Measurements from ENCODE around the gene CCBE1. TPM values are rescaled to one million over a fixed set of nuclear protein-coding genes. Genes with fewer than 3 reads are reported as not detected.

Gene CCBE1
- total and polyA plus RNA-seq, 2 donors (not counting 1 experiment from before 2014, with no cell fraction given), result 122 TPM

DNA sequence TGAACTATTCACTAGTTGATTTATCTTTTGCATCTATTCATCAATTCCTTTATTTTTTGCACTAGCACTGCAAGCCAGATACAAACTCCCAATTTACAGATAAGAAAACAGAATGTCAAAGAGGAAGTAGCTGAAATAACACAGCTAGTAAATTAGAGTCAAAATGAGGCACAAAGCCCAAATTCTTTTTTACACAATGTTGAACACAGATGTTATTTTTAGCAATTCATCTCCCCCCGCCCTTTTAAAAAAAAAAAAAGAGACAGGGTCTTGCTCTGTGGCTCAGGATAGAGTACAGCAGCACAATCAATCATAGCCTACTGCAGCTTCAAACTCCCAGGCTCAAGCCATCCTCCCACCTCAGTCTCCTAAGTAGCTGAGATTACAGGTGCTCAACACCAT lies 127.8 kb downstream of the CCBE1 start:
- H3K4me3 ChIP-seq (replicated peaks in 1 of 4; ENCODE audit: control extremely low read depth in 1 of 4, insufficient read depth in 1 of 4, low read depth in 3 of 4, low read length in 4 of 4), result no peak overlapping the region
- no peak overlapping the region for H3K9ac ChIP-seq (ENCODE audit: insufficient read depth, low read length)
- H3K79me2 ChIP-seq (ENCODE audit: control insufficient read depth, insufficient read depth, low read length), result peaks cover 61% of the 10 kb centered on the region
- TF ChIP-seq, protein P1, sequence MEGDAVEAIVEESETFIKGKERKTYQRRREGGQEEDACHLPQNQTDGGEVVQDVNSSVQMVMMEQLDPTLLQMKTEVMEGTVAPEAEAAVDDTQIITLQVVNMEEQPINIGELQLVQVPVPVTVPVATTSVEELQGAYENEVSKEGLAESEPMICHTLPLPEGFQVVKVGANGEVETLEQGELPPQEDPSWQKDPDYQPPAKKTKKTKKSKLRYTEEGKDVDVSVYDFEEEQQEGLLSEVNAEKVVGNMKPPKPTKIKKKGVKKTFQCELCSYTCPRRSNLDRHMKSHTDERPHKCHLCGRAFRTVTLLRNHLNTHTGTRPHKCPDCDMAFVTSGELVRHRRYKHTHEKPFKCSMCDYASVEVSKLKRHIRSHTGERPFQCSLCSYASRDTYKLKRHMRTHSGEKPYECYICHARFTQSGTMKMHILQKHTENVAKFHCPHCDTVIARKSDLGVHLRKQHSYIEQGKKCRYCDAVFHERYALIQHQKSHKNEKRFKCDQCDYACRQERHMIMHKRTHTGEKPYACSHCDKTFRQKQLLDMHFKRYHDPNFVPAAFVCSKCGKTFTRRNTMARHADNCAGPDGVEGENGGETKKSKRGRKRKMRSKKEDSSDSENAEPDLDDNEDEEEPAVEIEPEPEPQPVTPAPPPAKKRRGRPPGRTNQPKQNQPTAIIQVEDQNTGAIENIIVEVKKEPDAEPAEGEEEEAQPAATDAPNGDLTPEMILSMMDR (conservative IDR thresholded peaks at IDR 0.05 in 1 of 2, IDR thresholded peaks at IDR 0.05 in 1 of 2; ENCODE audit: low read depth in 1 of 2, low read length in 2 of 2), result no peak
- no peaks in the 10 kb centered on the region for H3K9me3 ChIP-seq (ENCODE audit: control insufficient read depth, insufficient read depth, low read depth, low read length)
- H4K20me1 ChIP-seq (ENCODE audit: control insufficient read depth, extremely low read depth, insufficient read depth, low read length), result no peaks in the 10 kb centered on the region
- no peak overlapping the region for H2AFZ ChIP-seq (ENCODE audit: low read length)
- no peaks in the 10 kb centered on the region for H3K36me3 ChIP-seq (ENCODE audit: control insufficient read depth, insufficient read depth, low read length)
- no peak overlapping the region for H3K27ac ChIP-seq (ENCODE audit: insufficient read depth, low read length)
- no peak for DNase-seq (ENCODE audit: low read depth in 2 of 2)
- no peak overlapping the region for H3K4me2 ChIP-seq (ENCODE audit: extremely low read depth, insufficient read depth, low read length)
- no peaks in the 10 kb centered on the region for H3K27me3 ChIP-seq (ENCODE audit: control insufficient read depth, insufficient read depth, low read length)
- peaks cover 11% of the 10 kb centered on the region for H3K4me1 ChIP-seq (ENCODE audit: control insufficient read depth, extremely low read depth, insufficient read depth, low read length)

DNA sequence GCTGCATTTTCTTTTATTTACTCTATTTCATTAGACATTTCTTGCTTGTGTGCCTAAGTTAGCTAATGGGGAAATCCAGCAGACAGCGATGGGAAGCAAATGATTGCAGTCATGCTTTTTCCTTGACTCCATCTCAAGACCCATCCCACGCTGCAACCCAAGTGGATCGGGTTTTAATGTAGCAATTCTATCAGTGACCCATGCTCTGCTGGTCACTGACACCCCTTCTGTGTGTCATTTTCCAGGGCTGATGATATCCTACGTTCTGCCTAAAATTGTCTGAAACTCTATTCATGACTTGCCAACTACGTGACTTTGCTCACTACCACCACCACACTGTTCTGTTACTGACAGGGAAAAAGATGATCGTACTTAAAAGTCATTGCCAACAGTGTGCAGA lies 129.8 kb downstream of the CCBE1 start:
- no peak overlapping the region for H3K9ac ChIP-seq (ENCODE audit: insufficient read depth, low read length)
- H2AFZ ChIP-seq (ENCODE audit: low read length), result no peak overlapping the region
- TF ChIP-seq EZH2 (IDR thresholded peaks at IDR 0.05; ENCODE audit: low read length, missing control alignments), result no peak
- TF ChIP-seq, protein P1 (conservative IDR thresholded peaks at IDR 0.05 in 1 of 2, IDR thresholded peaks at IDR 0.05 in 1 of 2; ENCODE audit: low read depth in 1 of 2, low read length in 2 of 2), result no peak
- peaks cover 11% of the 10 kb centered on the region for H3K4me1 ChIP-seq (ENCODE audit: control insufficient read depth, extremely low read depth, insufficient read depth, low read length)
- no peaks in the 10 kb centered on the region for H3K9me3 ChIP-seq (ENCODE audit: control insufficient read depth, insufficient read depth, low read depth, low read length)
- peaks cover 60% of the 10 kb centered on the region for H3K79me2 ChIP-seq (ENCODE audit: control insufficient read depth, insufficient read depth, low read length)
- H3K4me2 ChIP-seq (ENCODE audit: extremely low read depth, insufficient read depth, low read length), result no peak overlapping the region
- no peaks in the 10 kb centered on the region for H4K20me1 ChIP-seq (ENCODE audit: control insufficient read depth, extremely low read depth, insufficient read depth, low read length)
- no peaks in the 10 kb centered on the region for H3K36me3 ChIP-seq (ENCODE audit: control insufficient read depth, insufficient read depth, low read length)
- no peaks in the 10 kb centered on the region for H3K27me3 ChIP-seq (ENCODE audit: control insufficient read depth, insufficient read depth, low read length)
- no peak overlapping the region for H3K4me3 ChIP-seq (replicated peaks in 1 of 4; ENCODE audit: control extremely low read depth in 1 of 4, insufficient read depth in 1 of 4, low read depth in 3 of 4, low read length in 4 of 4)
- H3K27ac ChIP-seq (ENCODE audit: insufficient read depth, low read length), result no peak overlapping the region
- no peak for DNase-seq (ENCODE audit: low read depth in 2 of 2)

DNA sequence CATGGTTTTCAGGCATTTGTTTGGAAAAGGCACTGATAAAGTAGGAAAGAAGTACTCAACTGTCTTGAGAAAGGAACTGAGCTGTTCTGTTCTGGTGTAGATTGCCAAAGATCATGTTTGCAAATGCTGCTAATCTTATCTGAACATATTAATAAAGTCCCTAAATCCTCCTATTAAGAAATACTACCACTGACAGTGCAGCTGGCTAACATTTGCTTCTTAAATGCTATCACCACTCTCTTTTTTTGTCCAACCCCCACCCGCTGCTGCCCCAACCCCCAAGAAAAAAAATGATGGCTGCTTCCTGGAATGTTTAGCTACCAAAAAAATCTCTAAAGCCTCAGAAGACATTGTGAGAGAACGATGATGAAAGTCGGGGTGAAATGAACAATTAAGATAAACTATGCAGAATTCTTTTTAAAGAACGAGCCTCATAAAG lies 130.7 kb downstream of the CCBE1 start:
- peaks cover 11% of the 10 kb centered on the region for H3K4me1 ChIP-seq (ENCODE audit: control insufficient read depth, extremely low read depth, insufficient read depth, low read length)
- no peaks in the 10 kb centered on the region for H3K9me3 ChIP-seq (ENCODE audit: control insufficient read depth, insufficient read depth, low read depth, low read length)
- no peaks in the 10 kb centered on the region for H4K20me1 ChIP-seq (ENCODE audit: control insufficient read depth, extremely low read depth, insufficient read depth, low read length)
- H3K27ac ChIP-seq (ENCODE audit: insufficient read depth, low read length), result no peak overlapping the region
- peaks cover 68% of the 10 kb centered on the region for H3K79me2 ChIP-seq (ENCODE audit: control insufficient read depth, insufficient read depth, low read length)
- DNase-seq (ENCODE audit: low read depth in 2 of 2), result peak; percentile 67 to 91
- H3K4me3 ChIP-seq (replicated peaks in 1 of 4; ENCODE audit: control extremely low read depth in 1 of 4, insufficient read depth in 1 of 4, low read depth in 3 of 4, low read length in 4 of 4), result no peak overlapping the region
- H2AFZ ChIP-seq (ENCODE audit: low read length), result no peak overlapping the region
- no peaks in the 10 kb centered on the region for H3K36me3 ChIP-seq (ENCODE audit: control insufficient read depth, insufficient read depth, low read length)
- no peak overlapping the region for H3K9ac ChIP-seq (ENCODE audit: insufficient read depth, low read length)
- no peaks in the 10 kb centered on the region for H3K27me3 ChIP-seq (ENCODE audit: control insufficient read depth, insufficient read depth, low read length)
- no peak overlapping the region for H3K4me2 ChIP-seq (ENCODE audit: extremely low read depth, insufficient read depth, low read length)
- TF ChIP-seq, protein P1 (conservative IDR thresholded peaks at IDR 0.05 in 1 of 2, IDR thresholded peaks at IDR 0.05 in 1 of 2; ENCODE audit: low read depth in 1 of 2, low read length in 2 of 2), result no peak
- TF ChIP-seq EZH2 (IDR thresholded peaks at IDR 0.05; ENCODE audit: low read length, missing control alignments), result no peak
